GM10248 (cell line): ENCODE data around the gene COL13A1.

Experiments used
- CTCF ChIA-PET: fragments of 300-600 bp; sonication (Branson Sonifier 250); formaldehyde crosslinking; extraction: SDS; loops from one replicate; lab custom pipeline; 2021; ENCODE audit warnings: antibody characterized with exemption; lab: Yijun Ruan, JAX
- POLR2A ChIA-PET: fragments of 350-650 bp; sonication (Branson Sonifier 250); formaldehyde crosslinking; extraction: SDS; loops from one replicate; lab custom pipeline; 2020; ENCODE audit warnings: antibody characterized with exemption; lab: Yijun Ruan, JAX
- DNase-seq: peaks from one replicate; pipeline ENCODE4 v3.0.0; 2012; ENCODE audit errors: extremely low spot score
- CTCF ChIP-seq: IDR thresholded peaks from 2 replicates; pipeline ENCODE4 v1.5.1; 2012; ENCODE audit warnings: mild to moderate bottlenecking, low read depth; ENCODE audit errors: extremely low read depth, missing control alignments, control extremely low read depth

Gene COL13A1

GRCh38 chr10:69810675-69811397 lies 9.1 kb downstream of the COL13A1 start:
- no peak for DNase-seq
- TF ChIP-seq CTCF: no peak
- ChIA-PET CTCF (no interaction called here), POLR2A (no interaction called here)

GRCh38 chr10:69813632-69814031 lies 11.9 kb downstream of the COL13A1 start:
- ChIA-PET POLR2A (no interaction called here), CTCF (no interaction called here)
- DNase-seq: no peak
- no peak for TF ChIP-seq CTCF

- no peak for TF ChIP-seq CTCF
- CTCF ChIA-PET: interaction anchor here (1.2 to 1.6 kb wide), 2 partner anchors 101 to 118 kb away, joined by 3 to 5 read pairs; no protein-coding TSS in a partner anchor
- DNase-seq: no peak
- POLR2A ChIA-PET: no interaction called here
Measured at GRCh38 chr10:69814251-69814650, 12.5 kb downstream of the COL13A1 start.

- ChIA-PET CTCF (interaction anchor here (1.2 to 1.6 kb wide), 2 partner anchors 100 to 119 kb away, joined by 3 to 5 read pairs; no protein-coding TSS in a partner anchor), POLR2A (no interaction called here)
- TF ChIP-seq CTCF: no peak
- no peak for DNase-seq
Measured at GRCh38 chr10:69815104-69815503, 13.4 kb downstream of the COL13A1 start.

- ChIA-PET CTCF (interaction anchor here (1.1 kb wide), 1 partner anchor 1247 kb away, joined by 3 read pairs; no protein-coding TSS in a partner anchor), POLR2A (no interaction called here)
- TF ChIP-seq CTCF: no peak
- no peak for DNase-seq
Measured at GRCh38 chr10:69816521-69816920, 14.8 kb downstream of the COL13A1 start.

- TF ChIP-seq CTCF: no peak
- CTCF ChIA-PET: interaction anchor here (1.1 kb wide), 1 partner anchor 1247 kb away, joined by 3 read pairs; no protein-coding TSS in a partner anchor
- no peak for DNase-seq
- POLR2A ChIA-PET: no interaction called here
Measured at GRCh38 chr10:69817078-69817581, 15.4 kb downstream of the COL13A1 start.
